KBM-7 (cell line): Measurements from ENCODE around the gene TP53AIP1.
"Not testable (repeated sequence)": the region's sequence is repeated elsewhere in the genome, so short reads cannot be mapped to it uniquely, and the experiment has no call there.

Experiments used
- DNase-seq: peaks from one replicate; pipeline ENCODE4 v3.0.0-alpha.2; 2015
- in situ Hi-C: fragments of 300-500 bp; cut with MboI; formaldehyde crosslinking; loops from 2 replicates; pipeline ENCODE4 v1.14.3; 2020; ENCODE audit warnings: low sequenced_read_pairs, low pct_unique_long_range_greater_than_20kb, mixed read lengths

The TP53AIP1 gene

DNA sequence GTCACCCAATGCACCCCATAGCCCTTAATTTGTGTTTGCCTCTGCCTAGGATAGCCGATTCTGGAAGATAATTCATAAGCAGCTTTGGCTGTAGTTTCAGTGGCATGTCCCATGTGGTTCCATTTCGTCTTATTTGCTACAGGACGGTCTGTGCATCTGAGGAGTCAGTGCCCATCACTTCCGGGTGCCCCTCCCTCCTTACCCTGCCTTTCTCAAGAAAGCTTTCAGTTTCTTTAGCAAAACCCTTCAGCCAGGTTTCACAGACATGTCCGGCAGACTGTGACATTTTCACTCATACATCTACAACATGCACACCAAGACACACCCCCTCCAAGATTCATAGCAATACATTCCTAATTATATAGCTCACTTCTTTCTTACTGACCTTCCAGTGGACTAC is 14.3 kb downstream of the TP53AIP1 start:
- no peak for DNase-seq
- in situ Hi-C loops = no loop called here

DNA sequence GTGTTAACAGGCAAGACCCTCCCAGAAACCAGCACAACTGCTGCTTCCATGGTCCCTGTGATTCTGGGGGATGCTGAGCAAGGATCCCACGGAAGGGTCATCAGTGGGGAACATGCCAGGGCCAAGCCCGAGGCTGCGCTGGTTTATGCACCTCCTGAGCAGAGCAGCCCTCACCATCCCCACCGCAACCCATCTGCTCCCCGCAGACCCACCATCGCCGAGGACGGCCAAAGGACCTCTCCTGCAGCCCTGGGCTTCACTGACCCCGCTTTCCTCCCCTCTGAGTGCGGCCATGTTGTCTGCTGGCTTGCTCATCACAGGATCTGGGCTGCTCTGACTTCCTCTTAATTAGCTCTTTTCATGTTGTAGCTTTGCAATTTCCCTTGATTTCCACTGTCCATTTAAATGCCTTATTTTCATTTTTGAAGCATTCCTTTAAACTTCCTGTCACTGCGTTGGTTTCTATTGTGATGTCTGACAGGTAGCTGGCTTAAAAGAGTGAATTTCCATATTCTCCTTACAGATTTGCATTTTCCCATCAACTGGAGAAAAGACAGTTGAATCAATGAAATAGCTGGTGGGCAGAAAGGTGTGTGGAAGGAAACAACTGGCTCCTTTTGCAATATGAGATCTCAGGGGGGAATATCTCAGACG is 14.9 kb downstream of the TP53AIP1 start:
- no peak for DNase-seq
- in situ Hi-C loops = no loop called here

DNA sequence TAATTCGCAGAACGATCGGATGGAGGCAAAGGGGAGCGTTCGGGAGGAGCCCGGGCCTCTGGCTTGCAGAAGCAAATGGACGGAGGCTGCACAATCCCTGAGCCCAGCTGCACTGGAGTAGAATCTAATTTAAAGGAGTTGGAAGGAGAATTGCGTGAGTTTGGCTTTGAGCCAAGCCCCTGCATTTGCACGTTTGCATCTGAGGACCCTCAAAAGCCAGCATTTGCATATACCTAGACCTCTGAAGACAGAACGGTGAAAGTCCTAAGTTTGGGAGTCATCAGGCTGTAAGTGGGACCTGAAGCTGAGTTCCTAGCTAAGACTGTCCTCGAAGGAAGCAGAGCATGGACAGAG is 15.6 kb downstream of the TP53AIP1 start:
- in situ Hi-C loops = no loop called here
- no peak for DNase-seq

DNA sequence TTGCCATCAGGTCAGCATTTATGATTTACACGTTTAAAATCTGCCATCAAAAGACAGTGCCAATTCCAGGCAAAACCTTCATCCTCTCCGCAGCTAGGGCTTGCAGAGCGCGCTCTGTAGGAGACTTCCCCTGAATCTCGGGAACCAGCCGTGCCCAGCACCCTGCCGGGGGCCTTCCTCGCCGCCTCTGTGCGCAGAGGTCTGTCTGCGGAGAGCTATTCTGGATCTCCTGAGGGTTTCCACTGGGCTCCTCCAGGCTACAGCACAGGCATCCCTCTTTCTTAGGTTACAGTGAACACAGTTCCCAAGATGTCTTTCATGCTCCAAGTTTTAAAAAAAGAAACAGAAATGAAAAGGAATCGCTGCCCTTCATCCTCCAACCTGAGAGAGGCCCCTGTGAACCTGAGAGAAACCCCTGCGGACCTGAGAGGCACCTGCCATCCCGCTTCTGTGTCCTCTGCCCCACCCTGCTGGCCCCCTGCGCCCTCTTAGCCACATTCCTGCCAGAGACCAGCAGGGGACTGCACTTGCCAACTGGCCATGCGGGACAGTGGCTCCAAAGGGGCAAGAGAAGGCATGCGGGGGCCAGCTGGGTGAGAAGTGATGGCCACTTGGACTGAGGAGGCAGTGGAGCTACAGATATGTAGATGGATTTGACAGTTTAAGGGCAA is 16.1 kb downstream of the TP53AIP1 start:
- in situ Hi-C loops = no loop called here
- no peak for DNase-seq

DNA sequence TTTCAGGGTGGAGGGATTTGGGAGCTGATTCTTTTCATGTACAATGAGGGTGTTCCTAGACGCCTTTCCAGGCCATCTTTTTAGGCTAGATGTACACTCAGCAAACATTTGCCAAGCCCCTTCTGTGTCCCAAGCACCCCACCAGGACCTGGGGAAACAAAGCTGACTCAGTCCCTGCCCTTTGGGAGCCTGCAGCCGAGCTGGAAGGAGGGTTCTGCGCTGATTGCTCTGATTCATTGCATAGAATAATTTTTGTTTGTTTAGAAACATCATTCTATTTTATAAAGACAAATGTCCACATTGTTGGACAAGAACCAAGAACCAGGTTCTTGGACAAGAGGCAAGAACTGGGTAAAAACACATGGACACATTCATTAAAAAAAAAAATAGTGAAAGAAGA is 16.7 kb downstream of the TP53AIP1 start:
- DNase-seq = no peak
- in situ Hi-C loops = no loop called here

DNA sequence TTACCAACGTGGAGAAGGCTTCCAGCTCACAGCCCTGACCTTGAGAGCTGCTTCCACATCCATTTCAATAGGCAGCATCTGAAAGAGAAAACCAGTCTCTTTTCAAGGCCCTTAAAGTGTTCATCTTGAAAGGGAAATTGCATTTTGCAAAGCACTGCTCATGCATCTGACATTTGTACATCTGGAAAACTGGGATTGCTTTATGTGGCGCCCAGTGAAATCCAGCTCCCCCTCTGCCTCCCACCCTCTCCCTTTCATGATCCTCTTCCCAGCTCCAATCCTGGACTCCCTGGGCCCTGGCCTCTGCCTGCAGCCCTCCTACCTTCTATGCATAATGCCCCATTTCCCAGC is 17.4 kb downstream of the TP53AIP1 start:
- in situ Hi-C loops = no loop called here
- no peak for DNase-seq

DNA sequence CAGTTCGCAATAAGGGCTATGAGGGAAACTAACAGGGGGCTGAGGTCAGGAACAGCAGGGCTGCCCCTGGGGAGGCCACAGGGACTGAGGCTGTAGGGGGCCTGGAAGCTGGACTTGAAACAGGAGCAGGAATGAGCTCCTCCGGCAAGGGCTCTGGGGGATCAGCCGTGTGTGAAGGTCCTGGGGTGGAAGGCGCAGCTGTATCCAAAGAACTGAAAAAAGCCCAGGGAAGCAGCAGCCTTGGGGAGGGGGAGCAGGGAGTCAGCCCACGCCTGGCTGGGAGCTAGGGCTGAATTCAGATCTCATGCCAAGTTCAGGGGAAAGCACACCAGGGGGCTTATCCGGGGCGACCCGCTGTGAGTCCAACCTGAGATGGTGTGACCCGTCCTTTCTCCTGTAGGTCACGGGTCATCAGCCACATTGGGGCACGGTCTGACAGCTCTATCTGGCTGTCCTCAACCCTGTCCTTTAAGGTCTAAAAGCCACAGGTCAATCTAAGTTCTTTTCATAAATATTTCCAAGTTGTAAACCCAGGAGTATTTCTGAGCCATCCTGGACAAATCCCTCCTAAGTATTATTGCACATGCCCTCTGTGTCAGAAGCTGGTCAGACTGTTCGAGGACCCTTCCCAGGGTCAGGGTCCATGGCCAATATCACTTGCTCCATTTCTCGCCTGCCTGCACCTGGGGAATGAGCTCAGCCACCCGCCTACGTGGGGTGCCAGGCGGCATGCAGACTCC is 18.0 kb downstream of the TP53AIP1 start:
- in situ Hi-C loops = no loop called here
- no peak for DNase-seq

DNA sequence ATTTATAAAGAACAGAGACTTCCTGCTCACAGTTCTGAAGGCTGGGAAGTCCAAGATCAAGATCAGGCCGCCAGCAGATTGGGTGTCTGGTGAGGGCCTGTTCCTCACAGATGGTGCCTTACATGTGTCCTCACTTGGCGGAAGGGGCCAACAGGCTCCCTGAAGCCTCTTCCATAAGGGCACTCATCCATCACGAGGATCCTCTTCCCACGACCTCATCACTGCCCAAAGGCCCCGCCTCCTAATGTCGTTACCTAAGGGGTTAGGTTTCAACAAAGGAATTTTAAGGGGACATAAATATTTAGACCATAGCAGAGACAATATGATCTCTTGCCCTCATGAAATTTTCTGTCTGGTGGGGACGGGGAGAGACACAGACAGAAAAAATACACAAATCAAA is 18.6 kb downstream of the TP53AIP1 start:
- in situ Hi-C loops = no loop called here

DNA sequence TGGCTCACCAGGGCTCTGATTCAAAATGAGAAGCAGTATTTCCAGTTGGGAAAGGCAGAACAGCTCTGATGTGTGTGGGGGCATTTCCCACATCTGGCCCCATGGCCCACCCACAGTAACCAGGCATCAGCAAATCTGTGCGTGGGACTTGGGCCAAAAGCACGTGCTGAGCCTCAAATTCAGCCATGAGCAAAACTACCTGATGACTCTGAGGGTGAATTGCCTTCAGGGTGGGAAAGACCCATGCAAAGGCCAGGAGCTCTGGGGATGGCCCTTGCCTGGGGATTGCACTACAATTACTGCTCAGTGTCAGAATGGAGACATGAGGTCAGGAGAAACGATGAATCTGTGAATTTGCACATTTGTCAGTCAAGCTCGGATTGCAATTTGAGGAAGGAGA is 20.9 kb downstream of the TP53AIP1 start:
- in situ Hi-C loops = no loop called here
- DNase-seq = no peak

More for the DNA sequence above, 18.6 kb downstream of the TP53AIP1 start:
- DNase-seq = no peak

DNA sequence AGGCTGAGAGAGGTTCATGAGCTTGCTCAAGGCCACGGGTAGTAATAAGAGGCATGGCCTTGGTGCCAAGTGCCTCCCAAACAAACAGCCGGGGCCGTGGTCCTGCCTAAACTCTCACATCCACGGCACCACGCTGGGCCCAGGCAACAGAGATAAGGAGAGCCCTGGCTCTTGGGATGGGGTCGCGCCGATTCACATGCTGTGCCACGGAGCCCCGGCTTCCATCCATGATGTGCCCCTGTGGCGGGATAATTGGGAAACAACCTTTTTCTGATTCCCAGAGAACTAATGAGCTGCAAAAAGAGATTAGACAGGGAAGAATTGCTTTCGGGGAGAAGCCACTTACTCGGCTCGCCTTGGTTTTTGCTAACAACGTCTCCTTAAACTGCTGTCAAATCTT is 22.0 kb downstream of the TP53AIP1 start:
- no peak for DNase-seq
- in situ Hi-C loops = no loop called here

DNA sequence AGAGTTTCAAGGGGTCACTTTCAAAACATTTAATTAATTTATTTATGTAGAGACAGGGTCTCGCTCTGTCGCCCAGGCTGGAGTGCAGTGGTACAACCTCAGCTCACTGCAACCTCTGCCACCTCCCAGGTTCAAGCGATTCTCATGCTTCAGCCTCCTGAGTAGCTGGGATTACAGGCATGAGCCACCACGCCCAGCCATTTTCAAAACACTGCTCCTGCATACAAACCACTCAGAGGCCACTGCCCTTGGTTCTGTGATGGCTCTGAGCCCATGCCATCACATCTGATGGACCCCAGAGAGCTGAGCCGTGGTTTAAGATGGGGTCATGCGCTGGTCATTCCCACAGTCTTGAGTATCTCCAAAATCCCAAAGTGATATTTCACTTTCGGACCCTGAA is 23.0 kb downstream of the TP53AIP1 start:
- in situ Hi-C loops, DNase-seq: not testable (repeated sequence)

DNA sequence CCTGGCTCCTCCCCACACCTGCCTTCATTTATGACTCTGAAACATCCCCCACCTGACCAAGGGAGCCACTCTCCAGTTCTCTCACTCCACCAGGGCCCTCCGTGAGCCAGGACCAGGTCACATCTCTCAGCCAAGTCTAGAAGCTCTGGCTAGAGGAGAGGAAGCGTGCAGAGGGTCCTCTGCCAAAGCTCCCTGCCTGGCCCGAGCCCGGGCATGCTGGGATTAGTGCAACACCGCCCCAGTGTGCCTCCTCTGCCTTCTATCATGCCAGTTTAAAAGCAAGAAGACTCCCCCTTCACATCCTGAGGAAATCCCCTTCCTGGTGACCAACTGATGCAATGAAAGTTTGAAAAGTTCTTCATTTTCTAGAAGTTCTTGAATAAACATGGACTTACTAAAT is 23.5 kb downstream of the TP53AIP1 start:
- DNase-seq = no peak
- in situ Hi-C loops = no loop called here

DNA sequence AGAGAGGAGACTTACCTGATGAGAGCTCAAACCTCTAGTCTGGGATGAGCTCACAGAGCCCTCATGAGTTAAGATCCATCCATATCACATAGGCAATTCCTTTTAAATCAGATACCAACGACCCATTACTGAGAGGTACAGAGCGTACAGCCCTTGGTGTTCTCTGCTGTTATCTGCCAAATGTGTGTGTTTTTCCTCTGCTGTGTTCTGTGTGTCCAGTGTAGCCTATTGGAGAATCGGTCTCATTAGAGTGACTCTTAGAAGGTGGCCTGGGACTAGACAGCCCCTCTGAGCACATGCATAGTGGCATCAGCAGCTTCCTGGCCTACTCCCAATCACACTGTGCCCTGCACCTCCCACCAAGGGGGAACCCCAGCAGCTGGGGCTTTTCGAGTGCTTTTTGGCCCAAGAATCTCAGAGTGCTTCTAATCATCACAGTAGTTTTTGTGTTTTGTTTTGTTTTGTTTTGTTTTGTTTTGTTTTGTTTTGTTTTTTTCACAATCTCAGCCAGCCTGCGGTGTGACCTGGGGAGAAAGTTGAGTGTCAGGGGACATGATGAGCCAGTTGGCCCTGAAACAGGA is 25.4 kb downstream of the TP53AIP1 start:
- DNase-seq = no peak
- in situ Hi-C loops = no loop called here

DNA sequence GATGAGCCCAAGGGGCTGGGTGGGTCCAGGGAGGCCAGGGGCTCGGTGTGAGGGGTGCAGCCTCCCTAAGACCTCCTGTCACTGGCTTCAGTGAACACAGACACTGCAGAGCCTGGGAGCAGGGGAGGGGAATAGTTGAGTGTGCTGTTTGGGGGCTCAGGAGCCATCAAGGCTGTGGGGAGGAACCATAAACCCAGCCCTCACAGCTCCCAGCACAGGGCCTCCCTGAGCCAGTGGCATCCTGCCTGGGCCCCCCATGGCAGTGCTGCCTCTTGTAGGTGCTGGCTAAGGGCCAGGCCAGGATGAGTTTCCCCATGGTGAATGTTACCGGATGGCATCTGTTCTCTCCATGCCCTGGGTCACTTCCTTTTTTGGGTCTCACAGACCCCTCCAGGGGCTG is 26.0 kb downstream of the TP53AIP1 start:
- no peak for DNase-seq
- in situ Hi-C loops = no loop called here

DNA sequence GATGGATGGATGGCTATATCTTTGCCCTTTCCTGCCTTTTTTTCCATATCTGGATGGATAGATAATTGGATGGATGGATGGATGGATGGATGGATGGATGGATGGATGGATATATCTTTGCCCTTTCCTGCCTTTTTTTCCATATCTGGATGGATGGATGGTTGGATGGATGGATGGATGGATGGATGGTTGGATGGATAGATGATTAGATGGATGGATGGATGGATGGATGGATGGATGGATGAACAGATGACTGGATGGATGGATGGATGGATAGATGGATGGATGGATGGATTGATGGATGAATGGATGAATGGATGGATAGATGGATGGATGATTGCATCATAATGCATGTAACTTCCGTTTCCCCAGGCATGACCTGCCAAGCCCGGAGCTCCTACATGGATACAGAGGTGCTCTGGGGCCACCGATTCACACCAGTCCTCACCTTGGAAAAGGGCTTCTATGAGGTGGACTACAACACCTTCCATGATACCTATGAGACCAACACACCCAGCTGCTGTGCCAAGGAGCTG is 26.6 kb downstream of the TP53AIP1 start:
- DNase-seq = no peak
- in situ Hi-C loops = no loop called here

DNA sequence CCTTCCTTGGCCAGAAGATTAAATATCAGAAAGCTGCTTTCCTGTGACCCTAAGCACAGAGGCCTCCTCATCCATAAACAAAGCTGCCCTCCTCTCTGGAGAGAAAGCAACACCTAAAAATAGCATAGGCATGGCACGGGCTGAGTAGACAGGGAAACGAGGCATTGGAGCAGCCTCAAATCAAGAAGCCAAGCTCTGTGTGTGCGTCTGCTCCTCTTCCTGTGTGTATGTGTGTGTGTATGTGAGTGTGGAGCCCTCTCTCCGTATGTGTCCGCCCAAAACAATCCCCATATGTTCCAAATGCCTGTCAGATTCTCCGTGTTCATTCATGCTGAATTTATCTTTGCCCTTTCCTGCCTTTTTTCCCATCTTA is 27.5 kb downstream of the TP53AIP1 start:
- in situ Hi-C loops = no loop called here
- DNase-seq = no peak

DNA sequence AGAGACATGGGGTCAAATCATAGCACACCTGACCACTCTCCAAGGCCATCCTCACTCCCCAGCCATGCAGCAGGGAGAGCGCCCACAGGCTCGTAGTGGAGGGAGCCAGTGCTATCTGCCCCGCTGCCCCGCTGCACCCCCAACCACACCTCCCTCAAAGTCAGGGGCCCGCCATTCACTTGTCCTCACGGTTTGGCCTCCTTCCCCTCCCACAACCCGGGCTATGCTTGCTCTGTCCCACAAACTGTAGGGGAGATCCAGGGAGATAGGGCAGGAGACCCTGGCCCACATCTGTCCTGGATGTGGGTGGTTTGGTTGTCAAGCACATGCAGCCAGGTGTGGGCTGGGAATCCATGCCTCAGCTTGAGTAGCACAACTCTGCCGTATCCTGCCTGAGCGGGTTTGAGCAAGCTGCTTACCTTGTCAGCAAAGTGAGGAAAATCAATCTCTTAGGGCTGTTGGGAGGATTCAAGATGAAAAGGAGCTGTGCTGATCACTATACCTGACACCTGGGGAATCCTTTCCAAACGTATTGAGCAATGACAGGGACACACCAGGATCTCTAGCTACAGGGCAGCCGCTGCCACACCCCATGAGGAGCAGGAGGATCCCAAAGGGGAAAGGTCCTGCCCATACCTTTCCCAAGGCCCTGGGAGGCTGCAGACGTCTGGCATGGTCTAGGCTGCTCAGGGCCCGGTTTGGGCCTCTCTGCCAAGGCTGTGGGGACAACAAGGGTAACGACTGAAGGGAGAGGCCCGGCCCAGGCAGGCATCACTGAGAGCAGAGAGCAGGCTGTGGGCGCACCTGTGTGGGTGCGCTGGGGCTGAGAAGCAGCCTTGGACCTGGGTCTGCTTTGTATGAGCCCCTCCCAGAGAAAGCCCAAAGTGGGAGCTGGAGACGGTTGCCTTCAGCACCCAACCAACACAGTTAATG is 28.2 kb downstream of the TP53AIP1 start:
- in situ Hi-C loops = no loop called here
- DNase-seq = no peak

DNA sequence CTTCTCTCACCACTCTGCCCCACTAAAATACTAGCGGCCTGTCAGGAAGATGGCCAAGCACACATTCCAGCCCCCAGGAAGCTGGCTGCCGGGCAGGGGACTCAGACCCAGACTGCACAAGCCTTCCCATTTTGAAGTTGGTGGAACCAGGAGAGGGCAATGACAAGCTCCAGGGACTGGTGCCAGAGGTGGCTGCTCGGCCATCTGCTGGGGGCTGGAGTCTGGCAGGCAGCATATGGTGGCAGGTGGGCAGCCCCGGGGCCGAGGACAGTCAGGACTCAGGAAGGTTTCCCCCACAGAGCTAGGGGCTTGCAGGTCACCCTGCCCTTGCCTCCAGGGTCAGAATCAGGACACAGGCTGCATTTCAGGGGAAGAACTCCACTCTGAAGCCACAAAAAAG is 28.9 kb downstream of the TP53AIP1 start:
- in situ Hi-C loops = no loop called here
- DNase-seq = no peak

DNA sequence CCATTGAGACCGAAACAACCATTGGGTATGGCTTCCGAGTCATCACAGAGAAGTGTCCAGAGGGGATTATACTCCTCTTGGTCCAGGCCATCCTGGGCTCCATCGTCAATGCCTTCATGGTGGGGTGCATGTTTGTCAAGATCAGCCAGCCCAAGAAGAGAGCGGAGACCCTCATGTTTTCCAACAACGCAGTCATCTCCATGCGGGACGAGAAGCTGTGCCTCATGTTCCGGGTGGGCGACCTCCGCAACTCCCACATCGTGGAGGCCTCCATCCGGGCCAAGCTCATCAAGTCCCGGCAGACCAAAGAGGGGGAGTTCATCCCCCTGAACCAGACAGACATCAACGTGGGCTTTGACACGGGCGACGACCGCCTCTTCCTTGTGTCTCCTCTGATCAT is 31.0 kb downstream of the TP53AIP1 start:
- in situ Hi-C loops = no loop called here
- no peak for DNase-seq
